ENCODE measurements around the gene TMEM150C.

TMEM150C gene

GRCh38 chr4:82588771-82589270, 27.0 kb upstream of the TMEM150C start:
- H3K4me1 ChIP-seq (ENCODE audit: insufficient read depth, low read length, poor library complexity, severe bottlenecking): no peaks in the 10 kb centered on the region
- no peak overlapping the region for H3K4me2 ChIP-seq (ENCODE audit: low read depth, low read length, poor library complexity, severe bottlenecking)

GRCh38 chr4:82587826-82588540, 26.2 kb upstream of the TMEM150C start:
- no peaks in the 10 kb centered on the region for H3F3A ChIP-seq (ENCODE audit: low read depth)
- no peak overlapping the region for H3K4me3 ChIP-seq (ENCODE audit: low read length, poor library complexity, severe bottlenecking)
- H3K4me2 ChIP-seq (ENCODE audit: low read depth, low read length, poor library complexity, severe bottlenecking): no peak overlapping the region
- H3K79me2 ChIP-seq (ENCODE audit: insufficient read depth, low read length): no peaks in the 10 kb centered on the region
- H4K20me1 ChIP-seq (ENCODE audit: insufficient read depth, low read length, poor library complexity, severe bottlenecking): no peaks in the 10 kb centered on the region
- TF ChIP-seq EZH2phosphoT487 (IDR thresholded peaks at IDR 0.05; ENCODE audit: borderline replicate concordance) (no peak), CTCF (conservative IDR thresholded peaks at IDR 0.05; ENCODE audit: low read length) (no peak)
- H2AFZ ChIP-seq (ENCODE audit: low read length): no peak overlapping the region
- no peaks in the 10 kb centered on the region for H3K27me3 ChIP-seq (ENCODE audit: insufficient read depth, low read length, poor library complexity, severe bottlenecking)
- no peaks in the 10 kb centered on the region for H3K36me3 ChIP-seq (ENCODE audit: insufficient read depth, low read length)
- no peak overlapping the region for H3K9ac ChIP-seq (ENCODE audit: low read depth, low read length, poor library complexity, severe bottlenecking)
- no peaks in the 10 kb centered on the region for H3K4me1 ChIP-seq (ENCODE audit: insufficient read depth, low read length, poor library complexity, severe bottlenecking)
- no peaks in the 10 kb centered on the region for H3K9me2 ChIP-seq (replicated peaks; ENCODE audit: low read depth, low read length)
- H3K9me3 ChIP-seq (ENCODE audit: insufficient read depth, low read depth, low read length): no peaks in the 10 kb centered on the region

More at GRCh38 chr4:82588771-82589270, 27.0 kb upstream of the TMEM150C start:
- H3F3A ChIP-seq (ENCODE audit: low read depth): no peaks in the 10 kb centered on the region
- no peaks in the 10 kb centered on the region for H3K79me2 ChIP-seq (ENCODE audit: insufficient read depth, low read length)
- no peak overlapping the region for H2AFZ ChIP-seq (ENCODE audit: low read length)
- TF ChIP-seq EZH2phosphoT487 (IDR thresholded peaks at IDR 0.05; ENCODE audit: borderline replicate concordance): no peak
- no peak for TF ChIP-seq CTCF (conservative IDR thresholded peaks at IDR 0.05; ENCODE audit: low read length)
- no peak overlapping the region for H3K4me3 ChIP-seq (ENCODE audit: low read length, poor library complexity, severe bottlenecking)
- H3K9ac ChIP-seq (ENCODE audit: low read depth, low read length, poor library complexity, severe bottlenecking): no peak overlapping the region
- no peaks in the 10 kb centered on the region for H3K9me2 ChIP-seq (replicated peaks; ENCODE audit: low read depth, low read length)
- no peaks in the 10 kb centered on the region for H3K27me3 ChIP-seq (ENCODE audit: insufficient read depth, low read length, poor library complexity, severe bottlenecking)
- H4K20me1 ChIP-seq (ENCODE audit: insufficient read depth, low read length, poor library complexity, severe bottlenecking): no peaks in the 10 kb centered on the region
- H3K9me3 ChIP-seq (ENCODE audit: insufficient read depth, low read depth, low read length): no peaks in the 10 kb centered on the region
- H3K36me3 ChIP-seq (ENCODE audit: insufficient read depth, low read length): no peaks in the 10 kb centered on the region

GRCh38 chr4:82585690-82586435, 24.1 kb upstream of the TMEM150C start:
- Histone ChIP-seq H3K9ac (ENCODE audit: low read depth, low read length, poor library complexity, severe bottlenecking) (no peak overlapping the region), H3K36me3 (ENCODE audit: insufficient read depth, low read length) (no peaks in the 10 kb centered on the region), H3K4me1 (ENCODE audit: insufficient read depth, low read length, poor library complexity, severe bottlenecking) (no peaks in the 10 kb centered on the region), H3K79me2 (ENCODE audit: insufficient read depth, low read length) (no peaks in the 10 kb centered on the region), H3K9me3 (ENCODE audit: insufficient read depth, low read depth, low read length) (no peaks in the 10 kb centered on the region), H3F3A (ENCODE audit: low read depth) (no peaks in the 10 kb centered on the region), H3K27me3 (ENCODE audit: insufficient read depth, low read length, poor library complexity, severe bottlenecking) (no peaks in the 10 kb centered on the region), H3K9me2 (replicated peaks; ENCODE audit: low read depth, low read length) (no peaks in the 10 kb centered on the region), H2AFZ (ENCODE audit: low read length) (no peak overlapping the region), H3K4me3 (ENCODE audit: low read length, poor library complexity, severe bottlenecking) (no peak overlapping the region), H3K4me2 (ENCODE audit: low read depth, low read length, poor library complexity, severe bottlenecking) (no peak overlapping the region), H4K20me1 (ENCODE audit: insufficient read depth, low read length, poor library complexity, severe bottlenecking) (no peaks in the 10 kb centered on the region)
- TF ChIP-seq CTCF (conservative IDR thresholded peaks at IDR 0.05; ENCODE audit: low read length) (no peak), EZH2phosphoT487 (IDR thresholded peaks at IDR 0.05; ENCODE audit: borderline replicate concordance) (no peak)

Measured in Loucy (cell line).